Spleen (tissue), 11 donors: ENCODE results near the gene HIRIP3. TPM values are rescaled to one million over a fixed set of nuclear protein-coding genes. Genes with fewer than 3 reads are reported as not detected.
A peak's percentile ranks its signal among the peaks of the same experiment; 100 is the strongest.

ENCODE experiments used
- DNase-seq: peaks from one replicate; pipeline ENCODE4 v3.0.0-alpha.2; 2020
- H3K27ac ChIP-seq, 8 donors: fragments of 200-600 bp; sonication (generic) in 7 of 8; 1 replicate in 4 of 8; 2 replicates in 4 of 8; pipeline versions ENCODE4 v1.5.0 to v1.8.0; 2016 to 2021; ENCODE audit warnings: inconsistent platforms in 4 of 8, mild to moderate bottlenecking in 4 of 8, moderate library complexity in 1 of 8
- H3K27me3 ChIP-seq, 7 donors: fragments of 200-600 bp; sonication (generic) in 6 of 7; replicated peaks in 1 of 7; 1 replicate in 4 of 7; 2 replicates in 3 of 7; pipeline versions ENCODE4 v1.5.0 to v1.8.0; 2016 to 2021; ENCODE audit warnings: inconsistent platforms in 3 of 7, mild to moderate bottlenecking in 1 of 7
- H3K36me3 ChIP-seq, 6 donors: fragments of 200-600 bp; sonication (generic) in 5 of 6; 1 replicate in 4 of 6; 2 replicates in 2 of 6; pipeline versions ENCODE4 v1.5.0 to v1.8.0; 2016 to 2021; ENCODE audit warnings: inconsistent platforms in 2 of 6
- H3K4me1 ChIP-seq, 6 donors: fragments of 200-600 bp; sonication (generic) in 5 of 6; 1 replicate in 3 of 6; 2 replicates in 3 of 6; pipeline versions ENCODE4 v1.5.0 to v1.8.0; 2016 to 2021; ENCODE audit warnings: inconsistent platforms in 3 of 6
- H3K4me3 ChIP-seq, 8 donors: fragments of 200-600 bp; sonication (generic) in 7 of 8; 1 replicate in 4 of 8; 2 replicates in 4 of 8; pipeline versions ENCODE4 v1.5.0 to v1.8.0; 2016 to 2021; ENCODE audit warnings: inconsistent platforms in 4 of 8, mild to moderate bottlenecking in 4 of 8, moderate library complexity in 2 of 8
- H3K9me3 ChIP-seq, 8 donors: fragments of 200-600 bp; sonication (generic) in 7 of 8; 1 replicate in 4 of 8; 2 replicates in 4 of 8; pipeline versions ENCODE4 v1.5.0 to v1.8.0; 2016 to 2021; ENCODE audit warnings: inconsistent platforms in 4 of 8
- POLR2A ChIP-seq, 3 donors: fragments of 450-650 bp; IDR thresholded peaks; one replicate each; pipeline ENCODE4 v1.5.1; 2017; ENCODE audit warnings: antibody characterized with exemption in 3 of 3, mild to moderate bottlenecking in 1 of 3
- POLR2AphosphoS5 ChIP-seq, 3 donors: sonication (generic); formaldehyde crosslinking; IDR thresholded peaks; one replicate each; pipeline ENCODE4 v1.5.1; 2017; ENCODE audit warnings: antibody characterized with exemption in 3 of 3
- WGBS, 5 donors: extraction: QIAGEN DNeasy Blood & Tissue Kit in 3 of 5; methylation state at CpG; one replicate each; pipeline versions ENCODE4 v1.1.5 to v1.1.7; 2013 to 2018; 5-methylcytosine and 5-hydroxymethylcytosine counted together
- intact Hi-C: fragments of 100-400 bp; cut with DNase I; formaldehyde crosslinking; loops from one replicate; pipeline ENCODE4 v1.15.0; 2023; ENCODE audit warnings: low total_unique reads
- polyA plus RNA-seq, 3 donors: library from polyadenylated mRNA; stranded (reverse); fragments of 200-250 nt; gene quantifications; one replicate each; pipeline ENCODE4 v1.2.1, GENCODE V29; 2013
- total RNA-seq, 7 donors: library from RNA; depleted of rRNA in 3 of 7; stranded (reverse); fragments of >200 nt in 3 of 7; fragmentation: NEBNext Ultra II Directional in 4 of 7; extraction: Animal tissue kit (Norgen Biotek cat#: 25700) in 4 of 7; gene quantifications; one replicate each; pipeline versions ENCODE4 v1.1.0 to v1.2.1, GENCODE V29; 2016 to 2021
- TF ChIP-seq, protein P1 (sequence below), 11 experiments: fragments of 200-600 bp in 7 of 11; fragments of 450-650 bp in 4 of 11; sonication (generic) in 4 of 11; IDR thresholded peaks in 8 of 11; conservative IDR thresholded peaks in 3 of 11; 1 replicate in 7 of 11; 2 replicates in 4 of 11; pipeline versions ENCODE4 v1.4.0 to v1.8.0; 2016 to 2021; ENCODE audit warnings: antibody characterized with exemption in 11 of 11, inconsistent platforms in 4 of 11, mild to moderate bottlenecking in 1 of 11
- donor health status: healthy with polysubstance abuse.
- donor health status: DM: no; HTN: no; CAD: no; lungs with moderate emphysema.
- donor health status: DM: no; HTN: no; CAD: no.
- donor health status: Bipolar disorder and iron deficiency.
- donor health status: healthy.
- donor health status: DM: no; HTN: no; CAD: no.
- donor health status: DM: yes; HTN: yes; CAD: no.

Gene HIRIP3
- total and polyA plus RNA-seq, 10 donors = 10.0 to 17.7 (median 14.0) TPM

- TF ChIP-seq POLR2AphosphoS5 (IDR thresholded peaks at IDR 0.05) (peak in 2 of 3 donors; percentile 19 to 36), POLR2A (IDR thresholded peaks at IDR 0.05) (no peak)
- TF ChIP-seq, protein P1, sequence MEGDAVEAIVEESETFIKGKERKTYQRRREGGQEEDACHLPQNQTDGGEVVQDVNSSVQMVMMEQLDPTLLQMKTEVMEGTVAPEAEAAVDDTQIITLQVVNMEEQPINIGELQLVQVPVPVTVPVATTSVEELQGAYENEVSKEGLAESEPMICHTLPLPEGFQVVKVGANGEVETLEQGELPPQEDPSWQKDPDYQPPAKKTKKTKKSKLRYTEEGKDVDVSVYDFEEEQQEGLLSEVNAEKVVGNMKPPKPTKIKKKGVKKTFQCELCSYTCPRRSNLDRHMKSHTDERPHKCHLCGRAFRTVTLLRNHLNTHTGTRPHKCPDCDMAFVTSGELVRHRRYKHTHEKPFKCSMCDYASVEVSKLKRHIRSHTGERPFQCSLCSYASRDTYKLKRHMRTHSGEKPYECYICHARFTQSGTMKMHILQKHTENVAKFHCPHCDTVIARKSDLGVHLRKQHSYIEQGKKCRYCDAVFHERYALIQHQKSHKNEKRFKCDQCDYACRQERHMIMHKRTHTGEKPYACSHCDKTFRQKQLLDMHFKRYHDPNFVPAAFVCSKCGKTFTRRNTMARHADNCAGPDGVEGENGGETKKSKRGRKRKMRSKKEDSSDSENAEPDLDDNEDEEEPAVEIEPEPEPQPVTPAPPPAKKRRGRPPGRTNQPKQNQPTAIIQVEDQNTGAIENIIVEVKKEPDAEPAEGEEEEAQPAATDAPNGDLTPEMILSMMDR (IDR thresholded peaks at IDR 0.05 in 8 of 11, conservative IDR thresholded peaks at IDR 0.05 in 3 of 11) = no peak
- H3K27ac ChIP-seq = no peak overlapping the region
- 25 to 44% (median 34%) methylated on average over 8 to 11 of the region's 11 CpGs for WGBS, 5 donors
- intact Hi-C loops = loop anchor here (5.0 kb wide), 2 partner anchors 43 to 308 kb away; partner anchors contain the start of gene TMEM219
- DNase-seq = no peak
- peaks cover 0 to 20% (median 13%) of the 10 kb centered on the region in 6 donors for H3K4me1 ChIP-seq
- H3K9me3 ChIP-seq = no peaks in the 10 kb centered on the region
- H3K36me3 ChIP-seq = peaks cover 0 to 65% (median 20%) of the 10 kb centered on the region in 6 donors
- no peak overlapping the region for H3K4me3 ChIP-seq
- H3K27me3 ChIP-seq = peaks cover 0 to 18% (median 8%) of the 10 kb centered on the region in 7 donors
Observed at GRCh38 chr16:30004811-30005242, 9.4 kb upstream of the HIRIP3 start.

DNA sequence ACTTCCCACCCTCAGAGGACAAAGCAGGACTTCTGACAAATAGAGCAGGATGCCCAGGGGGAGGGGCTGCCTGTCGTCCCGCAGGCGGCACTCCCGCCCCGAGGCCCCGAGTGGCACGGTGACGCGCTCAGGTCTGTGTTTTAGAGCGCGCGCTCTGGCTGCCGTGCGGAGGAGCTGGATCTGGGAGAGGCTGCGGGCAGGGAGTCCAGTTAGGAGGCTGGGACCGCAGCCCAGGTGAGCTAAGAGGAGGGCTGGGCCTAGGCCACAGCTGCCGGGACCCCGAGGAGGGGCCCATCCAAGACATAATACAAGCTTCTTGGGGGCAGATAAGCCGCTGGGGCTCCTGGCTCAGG, 9.0 kb upstream of the HIRIP3 start:
- intact Hi-C loops = loop anchor here (5.0 kb wide), 1 partner anchor 42 kb away; the partner anchor contains the start of gene TMEM219
- H3K4me3 ChIP-seq = no peak overlapping the region
- TF ChIP-seq POLR2A (IDR thresholded peaks at IDR 0.05) (no peak), POLR2AphosphoS5 (IDR thresholded peaks at IDR 0.05) (peak in 1 of 3 donors; percentile 56)
- no peak overlapping the region for H3K27ac ChIP-seq
- peaks cover 0 to 14% (median 4%) of the 10 kb centered on the region in 7 donors for H3K27me3 ChIP-seq
- peaks cover 0 to 19% (median 12%) of the 10 kb centered on the region in 6 donors for H3K4me1 ChIP-seq
- no peaks in the 10 kb centered on the region for H3K9me3 ChIP-seq
- H3K36me3 ChIP-seq = peaks cover 0 to 70% (median 20%) of the 10 kb centered on the region in 6 donors
- peak; percentile 70 for DNase-seq
- 62 to 76% (median 72%) methylated on average over 11 to 19 of the region's 19 CpGs for WGBS, 5 donors

- intact Hi-C loops = loop anchor here (5.0 kb wide), 1 partner anchor 42 kb away; the partner anchor contains the start of gene TMEM219
- Histone ChIP-seq H3K9me3 (no peaks in the 10 kb centered on the region), H3K27me3 (peaks cover 0 to 8% (median 0%) of the 10 kb centered on the region in 7 donors), H3K36me3 (peaks cover 0 to 74% (median 20%) of the 10 kb centered on the region in 6 donors), H3K4me3 (no peak overlapping the region), H3K4me1 (peaks cover 0 to 19% (median 12%) of the 10 kb centered on the region in 6 donors), H3K27ac (no peak overlapping the region)
- 79 to 90% (median 87%) methylated on average over 15 to 17 of the region's 17 CpGs for WGBS, 5 donors
- peak; percentile 58 for DNase-seq
- TF ChIP-seq POLR2A (IDR thresholded peaks at IDR 0.05) (no peak), POLR2AphosphoS5 (IDR thresholded peaks at IDR 0.05) (no peak)
- TF ChIP-seq, protein P1 (IDR thresholded peaks at IDR 0.05 in 8 of 11, conservative IDR thresholded peaks at IDR 0.05 in 3 of 11) = no peak
Observed at GRCh38 chr16:30003670-30004423, 8.4 kb upstream of the HIRIP3 start.

GRCh38 chr16:30002614-30003346, 7.4 kb upstream of the HIRIP3 start:
- Histone ChIP-seq H3K27me3 (no peaks in the 10 kb centered on the region), H3K4me1 (peaks cover 0 to 25% (median 14%) of the 10 kb centered on the region in 6 donors), H3K27ac (no peak overlapping the region), H3K4me3 (no peak overlapping the region), H3K9me3 (no peaks in the 10 kb centered on the region), H3K36me3 (peaks cover 0 to 85% (median 20%) of the 10 kb centered on the region in 6 donors)
- DNase-seq = peak; percentile 65
- peak in 1 of 3 donors; percentile 28 for TF ChIP-seq POLR2AphosphoS5 (IDR thresholded peaks at IDR 0.05)
- TF ChIP-seq POLR2A (IDR thresholded peaks at IDR 0.05) = no peak
- intact Hi-C loops = loop anchor here (5.0 kb wide), 1 partner anchor 40 kb away; the partner anchor contains the start of gene TMEM219
- WGBS, 5 donors = 85 to 93% (median 90%) methylated on average over 19 of the region's 19 CpGs
